Neutrophil (primary cell): Measurements from ENCODE around the gene RALBP1.

ENCODE experiments used
- H3K27ac ChIP-seq: fragments of 200-600 bp; sonication (generic); 2 replicates; pipeline ENCODE4 v1.5.1; 2016; ENCODE audit warnings: mild to moderate bottlenecking, moderate library complexity
- H3K27me3 ChIP-seq: fragments of 200-600 bp; sonication (generic); 2 replicates; pipeline ENCODE4 v1.6.0; 2016; ENCODE audit warnings: mild to moderate bottlenecking
- H3K36me3 ChIP-seq: fragments of 200-600 bp; sonication (generic); 2 replicates; pipeline ENCODE4 v1.5.1; 2017
- H3K4me1 ChIP-seq, 2 experiments: fragments of 200-600 bp in 1 of 2; sonication (generic) in 1 of 2; 1 replicate in 1 of 2; 2 replicates in 1 of 2; pipeline versions ENCODE4 v1.5.1 to v1.6.1; 2013 to 2016; ENCODE audit warnings: low read depth in 1 of 2, low read length in 1 of 2, mild to moderate bottlenecking in 1 of 2, moderate library complexity in 1 of 2; ENCODE audit not compliant: control insufficient read depth in 1 of 2, insufficient read depth in 1 of 2
- H3K4me3 ChIP-seq, 2 experiments: fragments of 200-600 bp in 1 of 2; sonication (generic) in 1 of 2; 1 replicate in 1 of 2; 2 replicates in 1 of 2; pipeline ENCODE4 v1.5.1; 2013 to 2016; ENCODE audit warnings: low read depth in 1 of 2, low read length in 1 of 2, mild to moderate bottlenecking in 1 of 2, moderate library complexity in 1 of 2
- H3K9me3 ChIP-seq: fragments of 200-600 bp; sonication (generic); 2 replicates; pipeline ENCODE4 v1.5.1; 2016
- CTCF ChIP-seq: fragments of 200-600 bp; sonication (generic); IDR thresholded peaks from 2 replicates; pipeline ENCODE4 v1.5.1; 2016; ENCODE audit warnings: antibody characterized with exemption

RALBP1 gene

GRCh38 chr18:9530226-9531009 is 55.1 kb downstream of the RALBP1 start:
- Histone ChIP-seq H3K27ac (peak overlapping the region; percentile 89), H3K27me3 (no peaks in the 10 kb centered on the region), H3K36me3 (peaks cover 48% of the 10 kb centered on the region), H3K9me3 (no peaks in the 10 kb centered on the region), H3K4me3 (peak overlapping the region; percentile 10 to 44), H3K4me1 (peaks cover 26 to 29% of the 10 kb centered on the region in 2 experiments)
- no peak for TF ChIP-seq CTCF

GRCh38 chr18:9531791-9532410 is 56.6 kb downstream of the RALBP1 start:
- Histone ChIP-seq H3K4me1 (peaks cover 26 to 29% of the 10 kb centered on the region in 2 experiments), H3K4me3 (no peak overlapping the region), H3K27me3 (no peaks in the 10 kb centered on the region), H3K9me3 (no peaks in the 10 kb centered on the region), H3K27ac (peak overlapping the region; percentile 89), H3K36me3 (peaks cover 54% of the 10 kb centered on the region)
- no peak for TF ChIP-seq CTCF

- Histone ChIP-seq H3K36me3 (peaks cover 78% of the 10 kb centered on the region), H3K27me3 (no peaks in the 10 kb centered on the region), H3K9me3 (no peaks in the 10 kb centered on the region), H3K4me1 (peaks cover 21 to 25% of the 10 kb centered on the region in 2 experiments), H3K4me3 (no peak overlapping the region), H3K27ac (no peak overlapping the region)
- no peak for TF ChIP-seq CTCF
Observed at GRCh38 chr18:9534844-9535243, 59.5 kb downstream of the RALBP1 start.

GRCh38 chr18:9535430-9535991 is 60.2 kb downstream of the RALBP1 start:
- TF ChIP-seq CTCF, result no peak
- peak overlapping the region; percentile 13 for H3K27ac ChIP-seq
- H3K4me1 ChIP-seq, result peaks cover 14 to 18% of the 10 kb centered on the region in 2 experiments
- no peaks in the 10 kb centered on the region for H3K27me3 ChIP-seq
- no peak overlapping the region for H3K4me3 ChIP-seq
- H3K9me3 ChIP-seq, result no peaks in the 10 kb centered on the region
- peaks cover 85% of the 10 kb centered on the region for H3K36me3 ChIP-seq

GRCh38 chr18:9536354-9537152 is 61.2 kb downstream of the RALBP1 start:
- TF ChIP-seq CTCF, result no peak

More at GRCh38 chr18:9536354-9537152, 61.2 kb downstream of the RALBP1 start:
- no peaks in the 10 kb centered on the region for H3K9me3 ChIP-seq
- H3K4me1 ChIP-seq, result peaks cover 4 to 8% of the 10 kb centered on the region in 2 experiments
- H3K36me3 ChIP-seq, result peaks cover 90% of the 10 kb centered on the region
- H3K27me3 ChIP-seq, result no peaks in the 10 kb centered on the region
- no peak overlapping the region for H3K4me3 ChIP-seq
- no peak overlapping the region for H3K27ac ChIP-seq
